NCI-H748 treated with DMSO at 0.1 percent for 48 hours (cell line): ENCODE results near the gene BATF3.
"Not testable (repeated sequence)": the region's sequence is repeated elsewhere in the genome, so short reads cannot be mapped to it uniquely, and the experiment has no call there.

ENCODE experiments used
- DNase-seq: peaks from one replicate; lab custom pipeline; 2025; lab: John Stamatoyannopoulos, UW

The BATF3 gene

DNA sequence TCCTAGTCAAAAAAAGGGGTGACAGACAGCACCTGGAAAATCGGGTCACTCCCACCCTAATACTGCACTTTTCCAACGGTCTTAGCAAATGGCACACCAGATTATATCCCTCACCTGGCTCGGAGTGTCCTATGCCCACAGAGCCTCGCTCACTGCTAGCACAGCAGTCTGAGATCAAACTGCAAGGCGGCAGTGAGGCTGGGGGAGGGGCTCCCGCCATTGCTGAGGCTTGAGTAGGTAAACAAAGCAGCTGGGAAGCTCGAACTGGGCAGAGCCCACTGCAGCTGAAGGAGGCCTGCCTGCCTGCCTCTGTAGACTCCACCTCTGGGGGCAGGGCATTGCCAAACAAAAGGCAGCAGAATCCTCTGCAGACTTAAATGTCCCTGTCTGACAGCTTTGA is 41.4 kb downstream of the BATF3 start:
- DNase-seq, result not testable (repeated sequence)

GRCh38 chr1:212656730-212657129 is 42.9 kb downstream of the BATF3 start:
- DNase-seq, result no peak

- DNase-seq, result no peak
Measured at GRCh38 chr1:212655668-212656440, 43.8 kb downstream of the BATF3 start.

GRCh38 chr1:212652609-212653008 is 47.0 kb downstream of the BATF3 start:
- no peak for DNase-seq

DNA sequence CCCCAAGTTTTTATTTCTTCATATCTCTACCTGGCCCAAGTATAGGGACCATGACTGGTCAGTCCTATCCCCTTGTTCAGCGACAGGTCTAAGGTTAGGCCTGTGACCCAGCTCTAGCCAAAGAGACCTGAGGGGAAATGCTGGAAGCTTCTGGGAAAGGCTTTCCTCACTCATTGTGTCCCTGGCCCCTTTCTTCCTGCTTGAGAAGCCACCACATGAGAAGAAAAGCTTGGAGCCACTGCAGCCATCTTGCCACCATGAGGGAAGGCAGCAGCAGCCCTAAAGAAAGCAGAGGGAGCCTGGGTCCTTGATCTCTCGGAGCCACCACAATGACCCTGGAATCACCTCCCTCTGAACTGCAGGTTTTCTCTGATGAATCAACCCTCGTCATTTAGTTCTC is 47.7 kb downstream of the BATF3 start:
- DNase-seq, result no peak

- no peak for DNase-seq
Measured at GRCh38 chr1:212651521-212651920, 48.1 kb downstream of the BATF3 start.

DNA sequence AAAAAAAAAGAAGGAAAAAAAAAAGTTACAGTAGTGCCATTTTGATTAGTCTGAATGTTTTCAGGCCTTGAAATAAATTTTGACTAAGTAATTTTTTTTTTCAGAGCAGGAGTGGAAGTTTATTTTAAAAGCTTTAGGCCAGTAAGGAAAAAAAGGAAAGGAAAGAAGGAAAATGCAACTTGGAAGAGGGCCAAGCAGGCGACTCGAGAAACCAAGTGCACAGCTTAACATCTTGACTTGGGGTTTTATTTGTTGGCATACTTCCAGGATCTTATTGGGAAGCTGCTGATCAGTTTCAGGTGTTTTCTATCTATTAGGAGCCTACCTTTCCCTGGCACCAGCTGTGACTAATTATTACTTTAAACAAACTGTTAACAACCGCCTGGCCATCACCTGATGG is 49.4 kb downstream of the BATF3 start:
- DNase-seq, result peak; percentile 32

- DNase-seq, result no peak
Measured at GRCh38 chr1:212649020-212649419, 50.6 kb downstream of the BATF3 start.

- DNase-seq, result no peak
Measured at GRCh38 chr1:212648431-212648830, 51.2 kb downstream of the BATF3 start.

DNA sequence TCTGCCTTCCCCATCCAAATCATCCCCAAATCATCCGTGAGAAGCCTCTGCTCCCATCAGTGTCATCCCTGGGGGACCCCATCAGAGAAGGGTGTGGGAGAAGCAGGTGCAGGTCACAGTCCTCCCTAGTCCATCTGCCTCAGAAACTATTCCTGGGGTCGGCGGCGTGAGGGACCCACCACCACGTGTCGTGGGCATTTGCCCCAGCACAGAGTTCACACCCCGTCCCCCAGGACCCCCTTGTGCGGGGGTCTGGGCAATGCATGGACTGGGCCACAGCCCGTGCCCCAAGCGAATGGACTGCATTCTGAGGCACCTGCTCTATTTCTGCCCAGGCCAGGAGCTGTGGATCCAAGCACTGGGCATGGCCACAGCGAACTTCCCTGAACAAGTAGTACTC is 52.6 kb downstream of the BATF3 start:
- DNase-seq, result no peak

- DNase-seq, result no peak
Measured at GRCh38 chr1:212646588-212646987, 53.1 kb downstream of the BATF3 start.

DNA sequence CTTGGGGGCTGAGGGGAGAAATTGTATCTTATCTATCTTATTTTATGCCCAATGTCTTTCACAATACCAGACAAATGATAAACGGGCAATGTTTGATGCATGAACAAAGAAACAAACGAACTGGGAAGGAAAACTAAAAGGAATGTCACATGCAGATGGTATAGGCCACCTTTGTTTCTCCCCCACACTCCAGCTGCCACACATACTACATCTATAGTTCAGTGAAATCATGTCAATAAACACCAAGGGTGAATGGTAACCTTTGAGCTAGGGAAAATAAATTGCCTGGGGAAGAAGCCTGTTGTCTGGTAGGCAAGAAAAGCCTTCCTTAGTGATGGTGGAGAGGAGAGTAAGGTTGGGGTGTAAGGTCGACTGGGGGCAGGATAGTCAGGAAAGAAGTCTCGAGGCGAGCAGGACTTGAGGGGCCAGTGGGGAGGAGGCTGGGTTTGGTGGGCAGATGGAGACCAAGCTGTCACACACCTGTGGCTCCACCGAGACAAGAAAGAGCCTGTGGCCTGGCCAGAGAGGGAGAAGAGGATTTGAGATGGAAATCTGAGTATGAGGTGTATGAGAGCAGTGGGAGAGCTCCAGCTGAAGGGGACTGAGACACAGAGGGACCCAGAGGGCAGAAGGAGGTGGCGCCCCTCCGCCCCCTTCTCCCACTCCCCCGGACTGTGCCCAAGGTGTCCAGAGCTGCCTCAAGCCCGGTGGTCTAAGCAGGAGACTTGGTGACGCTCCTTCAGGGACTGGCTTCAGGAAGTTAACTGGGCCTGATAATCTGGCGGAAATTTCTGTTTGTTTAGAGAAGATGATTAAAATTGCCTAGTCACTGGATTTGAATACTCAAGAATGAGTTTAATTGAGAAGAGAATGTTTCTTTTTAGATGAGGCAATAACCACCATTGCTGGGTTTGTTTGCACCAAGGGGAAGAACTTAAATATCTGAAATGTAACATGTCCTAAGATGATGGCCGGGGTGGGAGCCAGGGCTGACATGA is 53.8 kb downstream of the BATF3 start:
- no peak for DNase-seq

- DNase-seq, result no peak
Measured at GRCh38 chr1:212644866-212645545, 54.6 kb downstream of the BATF3 start.

DNA sequence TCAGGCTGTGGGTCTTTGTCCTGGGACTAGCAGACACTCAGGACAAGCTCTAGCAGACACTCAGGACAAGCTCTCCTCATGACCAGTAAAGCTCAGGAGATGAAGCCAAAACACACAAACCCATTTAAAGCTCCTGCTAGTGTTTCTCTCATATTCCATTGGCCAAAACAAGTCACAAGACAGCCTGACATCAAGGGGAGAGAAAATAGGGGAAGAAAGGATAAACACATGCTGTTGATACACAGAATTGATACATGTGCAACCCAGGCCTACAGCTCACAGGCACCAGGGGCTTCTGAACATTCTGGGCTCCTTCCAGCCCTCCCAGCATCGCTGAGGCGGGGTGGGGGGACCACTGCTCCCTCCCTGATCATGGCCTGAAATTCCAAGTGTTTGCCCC is 55.8 kb downstream of the BATF3 start:
- no peak for DNase-seq

DNA sequence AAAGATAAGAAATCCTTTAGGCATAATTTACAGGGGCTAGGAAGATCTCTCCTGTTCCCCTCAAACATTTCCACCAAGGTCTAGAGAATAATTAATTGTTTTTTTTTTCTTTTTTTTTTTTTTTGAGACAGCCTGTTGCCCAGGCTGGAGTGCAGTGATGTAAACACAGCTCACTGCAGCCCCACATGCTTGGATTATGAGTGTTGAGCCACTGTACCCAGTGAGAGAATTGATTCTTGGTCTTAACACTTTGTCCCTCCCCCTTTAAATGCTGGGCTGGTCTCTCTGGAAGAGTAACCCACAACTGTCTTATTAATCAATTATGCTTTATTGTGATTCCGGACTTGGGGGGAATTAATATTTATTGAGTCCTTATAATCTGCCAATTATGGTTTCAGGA is 57.7 kb downstream of the BATF3 start:
- DNase-seq, result no peak

DNA sequence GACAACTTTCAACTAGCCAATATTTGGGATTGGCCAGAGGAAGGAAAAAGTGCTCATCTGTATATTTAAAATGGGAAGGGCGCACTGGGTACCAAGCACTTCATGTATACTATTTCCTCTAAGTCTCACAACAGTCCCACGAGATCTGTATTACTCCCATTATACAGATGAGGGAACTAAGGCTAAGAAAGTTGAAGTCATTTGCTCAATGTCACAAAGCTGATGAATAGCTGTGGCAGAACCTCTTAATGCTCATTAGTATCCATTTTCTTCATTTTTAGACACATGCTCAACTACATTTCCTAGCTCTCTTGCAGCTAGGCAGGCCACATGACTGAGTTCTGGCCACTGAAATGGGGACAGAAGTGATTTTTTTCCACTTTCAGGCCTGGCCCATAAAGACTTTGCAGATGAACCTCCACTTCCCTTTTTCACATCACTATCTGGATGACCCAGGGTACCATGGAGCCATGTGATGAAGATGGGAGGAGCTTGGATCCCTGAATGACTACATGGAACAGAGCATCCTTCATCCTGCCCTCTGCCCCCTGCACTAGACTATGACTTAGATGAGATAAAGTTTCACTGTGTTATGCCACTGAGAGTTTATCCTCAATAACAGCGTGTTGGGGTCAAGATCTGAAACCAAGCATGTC is 59.3 kb downstream of the BATF3 start:
- no peak for DNase-seq

- DNase-seq, result not testable (repeated sequence)
Measured at GRCh38 chr1:212639524-212639923, 60.1 kb downstream of the BATF3 start.

- no peak for DNase-seq
Measured at GRCh38 chr1:212638492-212639151, 61.0 kb downstream of the BATF3 start.

DNA sequence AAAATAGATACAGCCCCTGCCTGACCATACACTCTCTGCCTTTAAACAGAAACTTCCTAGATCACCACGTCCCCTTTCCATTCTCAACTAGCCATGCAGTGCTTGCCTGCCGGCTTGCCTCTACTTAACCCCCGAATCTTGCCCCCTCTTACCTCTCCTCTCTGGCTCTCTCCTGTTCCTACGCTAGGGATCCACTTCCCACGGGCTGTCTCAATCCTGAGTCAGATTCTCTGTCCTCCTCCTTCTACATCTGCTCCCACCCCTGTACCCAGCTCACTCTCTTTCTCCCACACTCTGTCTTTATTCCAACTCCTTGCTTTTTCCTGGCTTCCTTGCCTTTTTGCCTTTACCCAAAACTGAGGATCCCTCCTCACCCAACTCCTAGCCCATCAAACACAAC is 61.7 kb downstream of the BATF3 start:
- DNase-seq, result no peak
